DMS153 treated with DMSO at 0.1 percent for 48 hours (cell line): ENCODE results near the gene POU2F3.

Source experiments
- DNase-seq: peaks from one replicate; lab custom pipeline; 2025; ENCODE audit not compliant: unreplicated experiment; lab: John Stamatoyannopoulos, UW

Gene POU2F3

GRCh38 chr11:120337355-120338106 is 97.6 kb downstream of the POU2F3 start:
- no peak for DNase-seq

DNA sequence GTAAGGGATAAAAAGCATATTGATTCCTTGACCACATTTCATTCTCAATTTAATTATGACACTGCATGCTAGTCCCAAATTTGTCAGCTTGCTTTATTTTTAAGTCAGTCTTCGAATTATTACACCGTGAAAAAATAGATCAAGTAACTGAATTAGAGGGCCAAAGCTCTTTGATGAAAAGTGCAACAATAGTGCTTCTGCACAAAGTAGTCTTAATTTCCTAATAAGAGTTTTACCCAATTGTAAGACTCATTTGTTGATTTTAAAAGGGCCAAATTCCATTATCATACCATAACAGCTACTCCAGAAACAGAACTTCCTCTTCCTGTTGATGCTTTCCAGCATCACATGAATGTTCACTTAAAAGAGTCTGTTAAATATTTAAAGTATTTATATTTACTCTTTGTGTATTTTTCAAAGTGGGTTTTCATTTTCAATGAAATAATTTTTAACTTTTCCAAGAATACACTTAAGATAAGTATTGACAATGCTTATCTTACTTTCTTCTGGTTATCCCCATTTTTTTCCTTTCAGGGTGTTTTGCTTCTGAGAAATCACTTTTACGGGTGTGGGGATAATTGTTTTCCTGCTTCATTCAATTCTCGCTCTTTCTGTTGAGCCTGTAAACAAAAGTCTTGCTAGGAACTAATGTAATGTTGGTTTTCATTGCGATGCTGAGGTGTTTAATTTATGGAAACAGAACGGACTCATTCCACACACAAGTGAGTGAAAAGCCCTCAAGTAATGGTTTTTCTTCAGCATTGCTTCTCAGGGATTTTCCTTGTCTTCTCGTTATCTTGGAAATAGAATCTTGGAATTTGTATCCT is 98.4 kb downstream of the POU2F3 start:
- DNase-seq, result no peak

DNA sequence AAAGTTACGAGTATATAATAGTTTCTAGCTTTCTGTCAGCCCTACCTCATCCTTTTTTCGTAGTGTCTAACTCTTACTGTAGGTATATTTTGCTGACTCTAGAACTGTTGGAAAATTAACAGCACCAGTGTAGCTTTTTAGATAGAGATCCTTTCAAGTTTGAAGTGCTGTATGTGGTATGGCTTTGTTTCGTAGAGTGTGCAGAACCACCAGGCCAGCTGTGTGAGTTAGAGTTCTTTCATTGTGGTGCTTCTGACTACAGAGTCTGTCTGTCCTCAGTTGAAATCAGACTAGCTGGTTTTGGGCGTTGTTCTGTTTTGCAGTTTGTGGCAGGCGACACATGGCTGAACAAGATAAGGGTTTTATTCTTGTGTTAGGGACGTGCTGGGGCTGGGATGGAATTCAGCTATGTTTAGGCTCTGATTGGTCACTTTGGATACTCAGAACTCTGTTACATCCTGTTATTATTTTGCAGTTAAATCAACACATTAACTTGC is 99.5 kb downstream of the POU2F3 start:
- no peak for DNase-seq

- DNase-seq, result no peak
Observed at GRCh38 chr11:120340529-120340928, 100.6 kb downstream of the POU2F3 start.

GRCh38 chr11:120342226-120342625 is 102.3 kb downstream of the POU2F3 start:
- no peak for DNase-seq

DNA sequence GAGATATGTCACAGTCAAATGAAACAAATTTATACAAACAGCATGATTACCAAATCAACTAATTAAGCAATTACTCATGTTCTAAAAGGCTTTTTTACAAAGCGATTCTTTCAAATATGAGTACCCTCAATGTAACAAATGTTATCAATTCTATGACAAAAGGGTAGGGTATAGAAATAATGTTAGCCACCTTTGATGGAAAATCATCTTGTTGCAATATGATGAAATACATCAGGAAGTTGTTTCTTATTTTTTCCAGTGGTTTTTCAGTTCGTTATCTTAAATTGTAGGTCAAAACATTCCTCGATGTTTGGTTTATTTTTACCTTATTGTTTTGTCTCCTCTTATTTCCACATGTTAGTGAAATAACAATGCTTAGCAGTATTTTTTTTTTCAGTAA is 102.7 kb downstream of the POU2F3 start:
- no peak for DNase-seq

- DNase-seq, result no peak
Observed at GRCh38 chr11:120343429-120343828, 103.5 kb downstream of the POU2F3 start.

DNA sequence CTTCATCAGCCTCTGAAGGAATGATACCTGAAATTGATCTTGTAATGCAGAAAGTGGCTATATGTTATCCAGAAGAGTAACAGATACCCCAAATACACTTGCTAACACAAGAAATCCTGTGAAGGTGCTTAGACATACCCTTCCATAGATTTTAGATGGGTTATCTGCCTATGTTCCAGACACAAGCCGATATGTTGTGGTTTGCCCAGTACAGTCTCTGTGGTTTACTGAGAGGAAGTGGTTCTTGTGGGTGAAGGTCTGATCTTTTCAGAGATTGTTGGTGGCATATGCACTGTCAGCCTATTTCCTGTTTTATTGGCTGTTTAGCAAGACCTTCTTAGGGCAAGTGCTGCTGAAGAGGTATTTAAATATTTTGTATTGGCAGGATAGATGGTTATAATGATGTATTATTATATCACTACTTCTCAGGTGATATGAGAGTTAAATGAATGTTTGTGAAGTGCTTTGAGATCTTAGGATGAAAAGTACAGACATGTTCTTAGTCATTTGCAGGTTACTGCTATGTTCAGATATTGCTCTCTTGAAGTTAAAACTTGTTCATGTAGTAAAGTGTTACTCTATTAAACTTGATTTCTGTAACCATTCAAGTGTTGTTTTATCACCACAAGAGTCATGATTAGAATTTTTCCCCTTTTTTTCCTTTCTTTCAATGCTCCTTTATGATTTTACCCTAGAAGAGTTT is 104.5 kb downstream of the POU2F3 start:
- no peak for DNase-seq

- DNase-seq, result no peak
Observed at GRCh38 chr11:120346233-120346632, 106.3 kb downstream of the POU2F3 start.

DNA sequence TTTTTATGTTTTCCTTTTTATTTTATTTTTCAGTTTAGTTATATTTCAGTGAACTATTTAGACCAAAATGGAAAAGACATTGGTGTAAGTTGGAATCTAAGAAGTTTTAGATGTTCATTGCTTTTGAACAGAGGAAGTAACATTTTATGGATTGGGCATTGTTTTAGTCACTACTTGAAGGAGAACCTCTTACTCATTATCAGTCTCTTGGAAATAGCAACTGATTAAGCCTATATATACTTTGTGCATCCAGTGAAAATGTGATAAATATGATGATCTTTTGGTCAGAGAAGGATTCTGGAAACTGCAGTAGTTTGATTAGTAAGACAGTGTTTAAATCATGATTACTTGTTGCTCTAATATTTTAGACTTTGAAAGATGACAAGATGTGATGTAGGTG is 110.7 kb downstream of the POU2F3 start:
- DNase-seq, result no peak

DNA sequence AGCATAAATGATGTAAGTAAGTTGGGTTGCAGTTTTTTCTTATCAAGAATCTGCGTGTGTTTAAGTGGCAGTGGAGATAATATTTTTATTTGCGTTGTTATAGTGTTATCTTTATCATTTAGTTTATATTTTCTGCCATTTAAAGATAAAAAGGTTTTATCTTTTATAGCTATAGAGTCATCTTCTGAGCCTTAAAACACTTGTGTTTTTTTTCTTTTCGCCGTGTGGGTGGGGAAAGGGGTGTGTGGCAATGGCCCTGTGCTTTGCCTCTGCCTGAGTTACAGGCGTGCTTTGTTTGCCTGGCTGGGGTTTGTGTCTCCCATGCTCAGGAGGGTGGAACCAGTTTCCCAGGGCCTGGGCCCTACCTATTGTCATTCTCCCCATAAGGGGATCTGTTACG is 112.5 kb downstream of the POU2F3 start:
- no peak for DNase-seq

DNA sequence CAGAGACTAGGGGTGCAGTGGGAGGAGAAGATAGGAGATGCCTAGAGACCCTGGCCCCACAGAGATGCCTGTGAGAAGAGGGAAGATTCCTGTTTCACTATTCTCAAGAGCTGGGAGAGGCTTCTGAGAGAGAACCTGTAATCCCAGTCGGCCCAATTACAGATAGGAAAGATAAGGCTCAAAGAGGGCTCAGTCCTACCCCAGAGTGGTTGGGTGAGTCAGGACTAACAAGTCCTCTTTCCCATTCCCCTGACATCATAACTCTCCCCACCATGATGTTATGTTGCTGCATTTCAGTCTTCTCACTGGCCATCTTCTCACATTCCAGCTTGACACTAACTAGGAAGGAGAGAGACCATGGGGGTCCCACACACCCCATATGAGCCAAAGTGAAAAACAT is 114.1 kb downstream of the POU2F3 start:
- no peak for DNase-seq

DNA sequence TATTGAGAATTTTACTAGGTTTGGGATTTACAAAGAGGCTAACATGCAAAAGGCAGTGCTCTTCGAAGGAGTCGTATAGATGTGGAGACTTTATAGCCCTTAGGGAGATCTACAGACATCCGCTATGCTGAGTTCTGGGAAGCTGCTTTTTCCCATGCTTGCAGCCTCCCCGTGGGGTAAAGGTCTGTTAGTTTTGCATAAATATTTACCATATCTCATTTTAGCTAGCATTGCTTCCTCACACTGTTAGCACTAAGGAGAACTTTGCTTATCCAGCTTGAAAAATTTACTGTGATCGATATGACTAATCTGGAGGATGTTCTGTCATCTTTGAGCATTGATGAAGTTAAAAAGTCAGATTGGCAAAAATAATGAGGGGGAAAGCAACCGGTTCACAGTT is 114.8 kb downstream of the POU2F3 start:
- no peak for DNase-seq

- no peak for DNase-seq
Observed at GRCh38 chr11:120357620-120358019, 117.7 kb downstream of the POU2F3 start.

GRCh38 chr11:120358729-120359128 is 118.8 kb downstream of the POU2F3 start:
- no peak for DNase-seq

- no peak for DNase-seq
Observed at GRCh38 chr11:120363436-120363835, 123.5 kb downstream of the POU2F3 start.

DNA sequence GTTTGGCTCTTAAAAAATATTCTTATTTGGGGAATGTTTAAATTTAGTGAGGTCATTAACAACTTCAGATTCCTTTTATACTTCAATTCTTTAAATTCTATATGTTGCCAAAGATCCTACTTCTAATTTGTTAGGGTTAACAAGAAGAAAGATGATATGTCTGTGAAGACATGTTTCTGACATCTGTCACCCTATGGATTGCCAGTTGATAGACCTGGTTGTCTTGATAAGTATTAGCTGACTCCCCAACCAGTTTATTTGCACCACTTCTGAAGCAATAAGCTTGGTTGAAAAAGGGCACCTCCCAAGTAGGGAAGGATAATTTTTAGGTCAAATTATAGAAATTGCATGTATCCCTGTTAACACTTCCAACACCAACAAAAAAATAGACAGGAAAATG is 125.6 kb downstream of the POU2F3 start:
- no peak for DNase-seq
